ENCODE measurements around the gene ECHDC1.

ECHDC1 gene

DNA sequence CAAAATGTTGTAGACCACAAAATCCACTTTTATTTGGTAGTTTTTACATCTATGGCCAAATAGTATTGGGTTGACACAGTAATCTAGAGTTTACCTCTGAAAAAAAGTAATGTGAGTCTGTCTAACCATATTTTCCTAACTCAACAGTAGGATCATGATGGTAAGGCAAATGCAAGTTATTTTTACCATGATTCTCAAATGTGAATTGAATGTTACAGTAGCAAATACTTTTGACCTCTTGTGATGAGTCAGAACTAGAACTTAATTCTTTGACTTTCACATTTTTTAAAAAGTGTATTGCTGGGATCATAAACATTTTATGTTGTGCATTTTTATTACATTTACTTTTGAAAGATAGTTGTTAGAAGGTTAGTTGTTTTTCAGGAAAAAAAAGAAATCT lies 54.7 kb downstream of the ECHDC1 start:
- ATAC-seq (ENCODE audit: low read depth), result no peak

GRCh38 chr6:127282184-127282583 lies 61.2 kb downstream of the ECHDC1 start:
- ATAC-seq (ENCODE audit: low read depth) (no peak), DNase-seq (ENCODE audit: low spot score in 2 of 2) (no peak)
- Mint-ChIP-seq H3K9me3 (no peaks in the 10 kb centered on the region), H3K36me3 (peaks cover 29% of the 10 kb centered on the region), H3K4me1 (peaks cover 10% of the 10 kb centered on the region), H3K4me3 (no peak overlapping the region), H3K27ac (no peak overlapping the region), H3K27me3 (no peaks in the 10 kb centered on the region)

More for the DNA sequence above, 54.7 kb downstream of the ECHDC1 start:
- no peaks in the 10 kb centered on the region for H3K27me3 Mint-ChIP-seq
- peak overlapping the region; percentile 87 for H3K27ac Mint-ChIP-seq
- no peak for DNase-seq (ENCODE audit: low spot score in 2 of 2)
- peaks cover 14% of the 10 kb centered on the region for H3K4me1 Mint-ChIP-seq
- no peak overlapping the region for H3K4me3 Mint-ChIP-seq
- H3K9me3 Mint-ChIP-seq, result no peaks in the 10 kb centered on the region
- peaks cover 21% of the 10 kb centered on the region for H3K36me3 Mint-ChIP-seq

GRCh38 chr6:127279815-127280214 lies 63.6 kb downstream of the ECHDC1 start:
- H3K27me3 Mint-ChIP-seq, result no peaks in the 10 kb centered on the region
- no peak for ATAC-seq (ENCODE audit: low read depth)
- peaks cover 9% of the 10 kb centered on the region for H3K4me1 Mint-ChIP-seq
- DNase-seq (ENCODE audit: low spot score in 2 of 2), result no peak
- no peaks in the 10 kb centered on the region for H3K9me3 Mint-ChIP-seq
- peak overlapping the region; percentile 1 for H3K27ac Mint-ChIP-seq
- H3K36me3 Mint-ChIP-seq, result peaks cover 16% of the 10 kb centered on the region
- no peak overlapping the region for H3K4me3 Mint-ChIP-seq

DNA sequence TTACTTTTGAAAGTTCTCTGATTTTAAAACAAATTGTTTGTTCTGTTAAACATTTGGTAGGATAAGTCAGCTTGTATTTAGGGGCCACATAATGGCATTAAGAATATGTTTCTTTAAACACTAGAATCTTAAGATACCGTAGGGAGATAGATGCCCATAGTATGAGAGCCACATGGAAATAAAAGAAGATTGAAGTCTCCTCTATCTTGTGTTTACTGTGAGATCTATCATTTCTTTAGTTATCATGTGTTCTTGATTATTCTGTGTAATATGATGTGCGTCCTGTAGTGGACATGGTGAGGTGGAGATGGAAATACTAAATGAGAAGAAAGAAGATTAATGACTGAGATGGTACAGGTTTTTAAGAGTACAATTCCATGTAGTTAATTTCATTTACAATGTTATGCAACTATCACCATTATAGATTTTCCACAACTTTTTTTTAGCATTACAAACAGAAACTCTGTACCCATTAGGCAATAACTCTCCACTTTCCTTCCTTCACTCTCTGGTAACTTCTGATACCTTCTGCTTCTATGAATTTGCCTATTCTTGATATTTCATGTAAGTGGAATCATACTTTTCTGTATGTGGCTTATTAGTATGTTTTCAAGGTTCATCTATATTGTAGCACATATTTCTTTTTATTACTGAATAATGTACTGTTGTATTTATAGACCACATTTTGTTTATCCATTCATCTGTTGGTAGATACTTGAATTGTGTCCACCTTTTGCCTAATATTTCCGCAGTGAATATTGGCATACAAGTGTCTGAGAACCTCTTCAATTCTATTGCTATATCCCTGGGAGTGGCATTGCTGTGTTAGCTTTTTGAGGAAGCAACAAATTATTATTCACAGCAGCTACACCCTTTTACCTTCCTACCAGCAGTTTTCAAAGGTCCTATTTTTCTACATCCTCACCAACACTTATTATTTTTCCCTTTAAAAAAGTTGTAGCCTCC lies 65.2 kb downstream of the ECHDC1 start:
- H3K9me3 Mint-ChIP-seq, result no peaks in the 10 kb centered on the region
- H3K4me3 Mint-ChIP-seq, result no peak overlapping the region
- no peak overlapping the region for H3K27ac Mint-ChIP-seq
- no peaks in the 10 kb centered on the region for H3K27me3 Mint-ChIP-seq
- no peak for ATAC-seq (ENCODE audit: low read depth)
- peaks cover 14% of the 10 kb centered on the region for H3K4me1 Mint-ChIP-seq
- DNase-seq (ENCODE audit: low spot score in 2 of 2), result no peak
- H3K36me3 Mint-ChIP-seq, result peaks cover 14% of the 10 kb centered on the region

DNA sequence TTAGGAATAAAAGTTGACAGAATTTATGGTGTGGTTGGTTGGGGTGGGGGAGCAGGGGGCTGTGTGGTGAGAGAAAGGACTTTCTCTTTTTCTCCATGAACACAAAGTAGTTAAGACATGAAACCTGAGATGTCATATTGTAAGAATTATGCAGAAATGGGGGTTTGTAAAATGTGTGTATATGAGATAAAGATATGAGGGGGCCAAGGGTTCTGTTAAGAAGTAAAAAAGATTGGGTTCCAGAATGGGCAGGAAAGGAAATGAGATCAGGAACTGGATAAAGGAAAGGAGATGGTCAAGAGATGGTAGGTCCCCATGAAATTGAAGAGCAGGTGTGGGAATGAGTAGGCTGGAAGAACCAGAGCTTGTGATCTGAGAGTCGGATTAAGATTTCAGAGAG lies 67.1 kb downstream of the ECHDC1 start:
- Mint-ChIP-seq H3K27ac (no peak overlapping the region), H3K36me3 (peaks cover 1% of the 10 kb centered on the region), H3K4me3 (no peak overlapping the region), H3K4me1 (peaks cover 20% of the 10 kb centered on the region), H3K27me3 (no peaks in the 10 kb centered on the region), H3K9me3 (no peaks in the 10 kb centered on the region)
- DNase-seq (ENCODE audit: low spot score in 2 of 2) (no peak), ATAC-seq (ENCODE audit: low read depth) (no peak)

- H3K36me3 Mint-ChIP-seq, result no peaks in the 10 kb centered on the region
- peaks cover 17% of the 10 kb centered on the region for H3K4me1 Mint-ChIP-seq
- ATAC-seq (ENCODE audit: low read depth), result no peak
- no peaks in the 10 kb centered on the region for H3K9me3 Mint-ChIP-seq
- H3K27ac Mint-ChIP-seq, result no peak overlapping the region
- no peaks in the 10 kb centered on the region for H3K27me3 Mint-ChIP-seq
- DNase-seq (ENCODE audit: low spot score in 2 of 2), result no peak
- H3K4me3 Mint-ChIP-seq, result no peak overlapping the region
Observed at GRCh38 chr6:127273499-127273898, 69.9 kb downstream of the ECHDC1 start.

DNA sequence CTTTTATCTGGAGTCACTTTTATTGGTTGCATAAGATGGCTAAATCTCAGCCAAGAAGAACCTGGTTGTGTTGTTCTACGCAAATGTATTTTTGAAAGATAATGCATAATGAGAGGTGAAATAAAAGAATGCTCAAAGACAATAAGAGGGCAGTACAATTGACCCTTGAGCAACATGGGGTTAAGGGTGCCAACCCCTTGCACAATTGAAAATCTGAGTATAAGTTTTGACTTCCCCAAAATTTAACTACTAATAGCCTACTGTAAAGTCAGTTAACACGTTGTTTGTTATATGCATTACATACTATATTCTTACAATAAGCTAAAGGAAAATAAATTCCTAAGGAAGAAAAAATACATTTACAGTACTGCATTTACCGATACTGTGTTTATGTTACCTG lies 70.8 kb downstream of the ECHDC1 start:
- Mint-ChIP-seq H3K36me3 (no peaks in the 10 kb centered on the region), H3K27ac (no peak overlapping the region), H3K27me3 (no peaks in the 10 kb centered on the region), H3K4me1 (peaks cover 24% of the 10 kb centered on the region), H3K9me3 (no peaks in the 10 kb centered on the region), H3K4me3 (no peak overlapping the region)
- ATAC-seq (ENCODE audit: low read depth) (no peak), DNase-seq (ENCODE audit: low spot score in 2 of 2) (no peak)

DNA sequence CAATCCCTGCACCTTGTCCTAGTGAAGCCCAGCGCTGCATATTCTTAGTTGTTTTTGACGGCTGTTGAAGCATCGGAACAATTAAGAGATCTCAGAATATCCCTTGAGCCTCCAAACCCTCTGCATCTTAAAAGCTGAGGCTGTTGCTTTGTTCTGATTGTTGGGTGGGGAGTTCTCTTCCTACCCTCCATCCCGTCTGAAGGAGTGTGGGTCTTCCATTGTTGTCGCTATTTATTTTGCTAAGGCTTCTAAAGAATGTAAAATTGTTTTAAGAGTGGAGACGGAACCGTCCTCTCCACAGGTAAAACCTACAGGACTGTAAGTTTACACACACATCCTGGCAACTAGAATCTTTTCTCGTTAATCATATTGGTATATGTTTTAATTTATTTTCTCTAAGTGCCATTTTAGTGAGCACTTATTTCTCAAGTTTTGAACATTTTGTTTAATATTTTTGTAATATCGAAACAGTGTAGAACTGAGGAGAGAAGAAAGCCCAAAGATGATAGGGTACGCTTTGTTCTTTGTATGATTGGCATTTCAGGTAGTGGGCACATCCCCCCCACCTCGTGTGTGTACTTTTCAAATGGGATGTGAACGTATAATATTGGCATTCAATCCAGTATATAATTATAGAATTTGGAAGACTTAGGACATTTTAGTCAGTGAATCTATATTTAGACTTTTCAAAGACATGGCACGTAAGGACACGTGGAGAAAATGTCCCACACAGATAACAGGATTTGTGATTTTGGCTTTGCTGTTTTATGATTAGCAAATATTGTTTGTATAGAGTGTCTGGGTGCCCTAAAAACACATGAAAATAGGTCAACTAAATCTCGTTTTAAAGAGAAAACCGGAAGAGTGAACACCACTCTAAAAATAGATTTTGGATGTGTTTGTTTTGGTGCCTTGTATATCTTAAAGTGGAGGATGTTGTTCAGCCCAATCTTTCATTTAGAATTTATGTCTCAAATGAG lies 75.5 kb downstream of the ECHDC1 start:
- Mint-ChIP-seq H3K27ac (peak overlapping the region; percentile 98), H3K27me3 (no peaks in the 10 kb centered on the region), H3K4me1 (peaks cover 20% of the 10 kb centered on the region), H3K4me3 (peak overlapping the region; percentile 92), H3K9me3 (no peaks in the 10 kb centered on the region), H3K36me3 (no peaks in the 10 kb centered on the region)
- no peak for DNase-seq (ENCODE audit: low spot score in 2 of 2)
- ATAC-seq (ENCODE audit: low read depth), result no peak

DNA sequence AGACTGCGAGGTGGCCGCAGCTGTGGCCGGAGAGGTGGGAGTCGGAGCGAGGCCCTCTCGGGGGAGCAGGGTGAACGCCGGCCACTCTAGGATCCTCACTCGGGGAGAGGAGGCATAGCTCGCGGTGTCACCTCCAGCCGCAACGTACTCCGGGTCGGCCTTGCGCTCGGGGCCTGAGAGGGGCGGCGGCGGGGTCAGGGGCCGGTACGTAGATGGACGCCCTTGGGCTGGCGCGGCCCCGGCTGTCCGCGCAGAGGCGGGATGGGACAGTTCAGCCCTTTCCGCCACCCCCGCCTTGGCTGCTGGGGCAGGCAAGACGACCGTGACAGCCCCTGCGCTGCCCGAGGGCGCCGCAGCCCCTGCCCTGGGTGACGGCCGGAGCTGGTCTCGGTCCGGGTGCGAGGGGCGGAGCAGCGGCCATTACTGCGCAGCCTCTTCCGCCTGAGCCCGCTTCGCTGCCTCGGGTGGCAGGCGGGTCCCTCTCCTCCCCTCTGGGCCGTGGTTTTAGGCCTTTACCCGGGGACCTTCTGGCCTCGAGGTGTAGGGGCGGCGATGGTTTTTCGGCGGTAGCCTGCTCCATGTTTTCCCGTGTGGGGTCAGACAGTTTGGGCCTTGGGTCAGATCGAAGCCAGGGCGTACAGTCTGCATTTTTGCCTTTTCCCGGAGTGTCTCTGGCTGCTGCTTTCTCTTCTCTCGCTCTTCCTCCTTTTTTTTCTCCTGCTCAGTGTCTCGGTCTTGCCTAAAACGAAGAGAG lies 76.3 kb downstream of the ECHDC1 start:
- peak in 1 of 2 donors; percentile 50 for DNase-seq (ENCODE audit: low spot score in 2 of 2)
- Mint-ChIP-seq H3K27me3 (no peaks in the 10 kb centered on the region), H3K27ac (peak overlapping the region; percentile 98), H3K4me3 (peak overlapping the region; percentile 92), H3K4me1 (peaks cover 15% of the 10 kb centered on the region), H3K36me3 (no peaks in the 10 kb centered on the region), H3K9me3 (no peaks in the 10 kb centered on the region)
- peak; percentile 58 for ATAC-seq (ENCODE audit: low read depth)

- peak; percentile 77 for ATAC-seq (ENCODE audit: low read depth)
- Mint-ChIP-seq H3K36me3 (no peaks in the 10 kb centered on the region), H3K4me3 (peak within 1 kb of the TSS; percentile 92), H3K9me3 (no peaks in the 10 kb centered on the region), H3K4me1 (peaks cover 14% of the 10 kb centered on the region), H3K27me3 (no peaks in the 10 kb centered on the region), H3K27ac (peak within 1 kb of the TSS; percentile 98)
- DNase-seq (ENCODE audit: low spot score in 2 of 2), result peak; percentile 64 to 82
Observed at GRCh38 chr6:127266178-127266891, 77.1 kb downstream of the ECHDC1 start, which contains the start of gene RNF146. TSS of gene RNF146 (plus strand) at chr6:127266864. CDS start at chr6:127280339, 13,475 bp downstream.

DNA sequence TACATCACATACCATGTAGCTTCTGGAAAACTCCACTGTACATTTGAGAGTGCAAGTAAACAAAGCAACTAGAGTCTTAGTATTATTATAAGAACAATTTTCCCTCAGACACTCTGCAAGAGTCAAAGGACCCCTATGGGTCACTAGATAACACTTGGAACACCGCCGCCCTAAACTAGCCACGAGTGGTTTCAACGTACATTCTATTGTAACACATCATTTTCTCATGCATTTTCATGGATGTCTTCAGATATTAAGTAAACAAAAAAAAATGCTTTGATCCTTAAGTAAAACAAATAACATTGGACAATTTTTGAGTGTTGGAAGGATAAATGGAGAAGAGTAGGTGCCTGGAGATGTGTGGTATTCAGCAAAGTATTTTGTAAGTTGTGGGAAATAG lies 79.9 kb downstream of the ECHDC1 start:
- no peak overlapping the region for H3K4me3 Mint-ChIP-seq
- no peaks in the 10 kb centered on the region for H3K36me3 Mint-ChIP-seq
- ATAC-seq (ENCODE audit: low read depth) (no peak), DNase-seq (ENCODE audit: low spot score in 2 of 2) (no peak)
- H3K9me3 Mint-ChIP-seq, result no peaks in the 10 kb centered on the region
- H3K27ac Mint-ChIP-seq, result no peak overlapping the region
- peaks cover 2% of the 10 kb centered on the region for H3K27me3 Mint-ChIP-seq
- H3K4me1 Mint-ChIP-seq, result peaks cover 9% of the 10 kb centered on the region

GRCh38 chr6:127262896-127263295 lies 80.5 kb downstream of the ECHDC1 start:
- H3K27ac Mint-ChIP-seq, result no peak overlapping the region
- ATAC-seq (ENCODE audit: low read depth) (no peak), DNase-seq (ENCODE audit: low spot score in 2 of 2) (no peak)
- H3K4me3 Mint-ChIP-seq, result no peak overlapping the region
- H3K36me3 Mint-ChIP-seq, result no peaks in the 10 kb centered on the region
- peaks cover 3% of the 10 kb centered on the region for H3K4me1 Mint-ChIP-seq
- no peaks in the 10 kb centered on the region for H3K9me3 Mint-ChIP-seq
- peaks cover 2% of the 10 kb centered on the region for H3K27me3 Mint-ChIP-seq

DNA sequence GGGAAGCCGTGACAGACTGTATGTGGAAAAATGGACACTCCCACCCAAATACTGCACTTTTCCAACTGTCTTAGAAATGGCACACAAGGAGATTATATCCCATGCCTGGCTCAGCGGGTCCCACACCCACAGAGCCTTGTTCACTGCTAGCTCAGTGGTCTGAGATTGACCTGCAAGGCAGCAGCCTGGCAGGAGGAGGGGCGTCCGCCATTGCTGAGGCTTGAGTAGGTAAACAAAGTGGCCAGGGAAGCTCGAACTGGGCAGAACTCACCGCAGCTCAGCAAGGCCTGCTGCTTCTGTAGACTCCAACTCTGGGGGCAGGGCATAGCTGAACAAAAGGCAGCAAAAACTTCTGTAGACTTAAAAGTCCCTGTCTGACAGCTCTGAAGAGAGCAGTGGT lies 88.1 kb downstream of the ECHDC1 start:
- Mint-ChIP-seq H3K4me3 (no peak overlapping the region), H3K4me1 (no peaks in the 10 kb centered on the region), H3K27me3 (peaks cover 3% of the 10 kb centered on the region), H3K27ac (no peak overlapping the region), H3K36me3 (no peaks in the 10 kb centered on the region), H3K9me3 (no peaks in the 10 kb centered on the region)
- DNase-seq (ENCODE audit: low spot score in 2 of 2), result no peak
- ATAC-seq (ENCODE audit: low read depth), result no peak

Measured in memory B cell (primary cell).